GM21619 (cell line): ENCODE data around the gene GPC5.
"Not testable (repeated sequence)": the region's sequence is repeated elsewhere in the genome, so short reads cannot be mapped to it uniquely, and the experiment has no call there.

ENCODE experiments used
- ATAC-seq: cut with Tn5 transposase; IDR thresholded peaks from one replicate; pipeline ENCODE4 v1.9.1; 2021; ENCODE audit not compliant: unreplicated experiment

GPC5 gene

DNA sequence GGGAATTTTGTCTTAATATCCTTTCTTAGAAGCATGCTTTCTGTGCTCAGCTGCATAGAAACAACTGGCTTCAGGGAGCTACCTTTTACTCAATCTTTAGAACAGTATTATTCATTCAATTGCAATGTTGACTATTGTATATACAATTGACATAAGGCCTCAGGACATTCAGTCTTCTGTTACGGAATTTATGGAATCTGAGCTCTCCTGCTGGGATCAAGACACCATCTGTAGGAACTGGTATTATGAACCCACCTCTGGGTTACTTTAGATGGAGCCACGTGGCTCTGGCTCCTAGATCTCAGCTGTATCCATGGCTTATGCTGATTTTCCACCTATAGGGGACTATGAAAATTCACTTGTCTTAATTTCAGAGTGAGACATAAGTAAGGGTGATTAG, 1112.0 kb downstream of the GPC5 start:
- ATAC-seq = no peak

DNA sequence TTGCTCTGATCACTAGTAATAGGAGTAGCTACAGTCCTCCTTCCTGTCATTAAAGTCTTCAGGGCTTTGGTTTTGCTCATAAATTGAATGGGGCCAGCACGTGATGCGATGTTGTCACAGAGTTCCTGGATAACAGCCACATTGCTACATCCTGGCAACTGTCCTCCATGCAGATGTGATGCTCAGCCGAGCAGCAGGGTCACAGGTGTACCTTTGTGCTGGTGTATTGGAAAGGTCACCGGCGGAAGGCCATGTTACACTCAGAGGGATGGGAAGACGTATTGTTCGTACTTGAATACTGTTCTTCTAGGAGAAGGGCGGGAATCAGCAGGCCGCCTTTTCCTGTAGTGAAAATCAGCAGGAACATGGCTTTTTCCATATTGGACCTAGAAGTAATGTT, 1114.4 kb downstream of the GPC5 start:
- no peak for ATAC-seq

DNA sequence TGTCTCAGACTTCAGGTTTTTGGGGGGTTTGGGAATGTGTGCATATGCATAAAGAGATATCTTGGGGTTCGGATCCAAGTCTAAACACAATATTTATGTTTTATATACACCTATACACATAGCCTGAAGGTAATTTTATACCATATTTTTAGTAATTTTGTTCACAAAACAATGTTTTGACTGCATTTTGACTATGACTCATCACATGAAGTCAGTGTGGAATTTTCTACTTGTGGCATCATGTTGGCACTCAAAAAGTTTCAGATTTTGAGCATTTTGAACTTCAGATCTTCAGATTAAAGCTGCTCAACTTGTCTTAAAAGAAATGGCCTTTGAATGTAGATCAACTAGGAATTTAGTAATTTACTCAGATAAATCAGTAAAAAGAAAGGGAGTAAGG, 1115.3 kb downstream of the GPC5 start:
- no peak for ATAC-seq

DNA sequence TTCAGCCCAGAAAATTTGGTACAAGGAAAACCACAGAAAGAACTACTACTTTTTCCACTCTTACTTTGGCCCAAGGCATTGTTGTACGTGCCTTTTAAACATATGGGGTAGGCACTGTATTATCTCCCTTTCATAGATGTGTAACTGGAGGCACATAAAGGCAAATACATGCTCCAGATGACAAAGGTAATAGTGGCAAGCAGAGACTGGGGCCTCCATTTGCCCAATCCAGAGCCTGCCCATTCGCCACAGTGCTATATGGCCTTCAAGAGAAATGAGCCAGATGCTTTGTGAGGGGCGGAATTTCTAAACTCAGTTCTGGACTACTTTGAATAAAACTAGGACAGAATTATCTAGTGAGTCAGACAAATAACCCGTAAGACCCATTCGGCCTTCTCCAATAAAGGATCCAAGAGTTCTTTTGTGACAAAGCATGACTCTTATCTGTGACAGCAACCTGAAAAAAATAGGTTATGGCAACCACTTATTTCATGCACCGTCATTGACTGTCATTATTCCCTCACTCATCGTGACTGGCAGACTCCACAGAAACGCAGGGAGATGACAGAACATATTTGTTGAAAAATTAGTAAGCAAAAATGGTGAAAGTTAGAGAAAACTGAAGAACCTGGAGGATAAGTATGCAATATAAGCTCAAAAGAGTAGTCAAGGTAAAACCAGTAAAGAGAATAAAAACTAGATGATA, 1116.2 kb downstream of the GPC5 start:
- no peak for ATAC-seq

DNA sequence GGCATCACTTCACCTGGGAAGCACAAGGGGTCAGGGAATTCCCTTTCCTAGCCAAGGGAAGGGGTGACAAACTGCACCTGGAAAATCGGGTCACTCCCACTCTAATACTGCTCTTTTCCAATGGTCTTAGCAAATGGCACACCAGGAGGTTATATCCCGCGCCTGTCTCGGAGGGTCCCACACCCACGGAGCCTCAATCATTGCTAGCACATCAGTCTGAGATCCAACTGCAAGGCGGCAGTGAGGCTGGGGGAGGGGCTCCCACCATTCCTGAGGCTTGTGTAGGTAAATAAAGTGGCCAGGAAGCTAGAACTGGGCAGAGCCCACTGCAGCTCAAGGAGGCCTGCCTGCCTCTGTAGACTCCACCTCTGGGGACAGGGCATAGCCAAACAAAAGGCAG, 1118.5 kb downstream of the GPC5 start:
- ATAC-seq = not testable (repeated sequence)

DNA sequence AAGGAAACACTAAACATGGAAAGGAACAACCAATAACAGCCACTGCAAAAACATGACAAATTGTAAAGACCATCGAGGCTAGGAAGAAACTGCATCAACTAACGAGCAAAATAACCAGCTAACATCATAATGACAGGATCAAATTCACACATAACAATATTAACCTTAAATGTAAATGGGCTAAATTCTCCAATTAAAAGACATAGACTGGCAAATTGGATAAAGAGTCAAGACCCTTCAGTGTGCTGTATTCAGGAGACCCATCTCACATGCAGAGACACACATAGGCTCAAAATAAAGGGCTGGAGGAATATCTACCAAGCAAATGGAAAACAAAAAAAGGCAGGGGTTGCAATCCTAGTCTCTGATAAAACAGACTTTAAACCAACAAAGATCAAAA, 1120.2 kb downstream of the GPC5 start:
- ATAC-seq = not testable (repeated sequence)

DNA sequence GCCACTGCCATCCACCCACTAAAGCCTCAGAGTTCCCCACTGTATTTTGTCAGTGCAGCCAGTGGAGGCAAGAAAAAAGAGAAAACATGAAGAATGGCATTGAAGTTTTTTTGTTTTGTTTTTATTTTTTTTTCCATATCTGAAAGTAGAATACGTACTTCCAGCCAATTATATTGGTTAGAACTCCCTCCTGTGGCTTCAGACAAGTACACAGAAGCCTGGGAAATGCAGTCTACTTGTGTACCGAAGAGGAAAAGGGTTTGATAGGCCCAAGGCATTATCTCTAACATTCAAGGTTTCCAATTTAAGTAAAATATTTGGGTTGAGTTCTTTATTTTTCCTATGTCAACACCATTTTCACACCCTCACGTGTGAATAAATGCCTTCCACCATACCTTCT, 1131.9 kb downstream of the GPC5 start:
- no peak for ATAC-seq

DNA sequence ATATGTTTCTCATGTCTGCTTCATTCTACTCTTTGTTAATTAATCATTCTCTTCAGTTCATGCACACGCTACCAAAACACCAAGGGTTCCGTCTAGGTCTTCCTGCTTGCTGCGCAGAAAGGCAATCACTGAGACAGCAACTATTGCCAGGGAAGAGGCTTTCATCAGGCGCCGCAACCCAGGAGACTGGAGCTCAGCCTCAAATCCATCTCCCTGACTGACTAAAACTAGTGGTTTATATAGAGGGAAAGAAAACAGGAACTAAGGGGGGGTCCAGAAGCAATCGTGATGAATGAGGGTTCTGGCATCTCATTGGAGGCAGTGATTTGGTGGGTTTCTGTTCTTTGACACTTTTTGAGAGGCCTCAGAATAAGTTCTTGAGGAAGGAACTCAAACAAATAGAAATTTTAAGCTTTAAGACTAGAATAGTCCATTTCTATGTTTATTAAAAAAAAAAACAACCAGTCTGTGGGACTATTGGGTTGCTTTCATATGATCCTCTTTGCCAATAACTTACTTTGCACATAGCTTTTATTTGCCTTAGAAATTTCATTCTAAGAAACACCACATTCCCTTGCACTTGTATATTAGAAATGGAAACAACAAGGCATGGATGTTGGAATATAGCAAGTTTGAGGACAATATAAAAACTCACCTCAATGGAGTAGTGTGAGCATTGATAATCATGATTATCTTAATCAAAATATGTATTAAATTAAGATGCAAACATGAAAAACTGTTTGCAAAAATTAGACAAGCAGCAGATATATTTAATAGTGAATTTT, 1137.0 kb downstream of the GPC5 start:
- no peak for ATAC-seq

DNA sequence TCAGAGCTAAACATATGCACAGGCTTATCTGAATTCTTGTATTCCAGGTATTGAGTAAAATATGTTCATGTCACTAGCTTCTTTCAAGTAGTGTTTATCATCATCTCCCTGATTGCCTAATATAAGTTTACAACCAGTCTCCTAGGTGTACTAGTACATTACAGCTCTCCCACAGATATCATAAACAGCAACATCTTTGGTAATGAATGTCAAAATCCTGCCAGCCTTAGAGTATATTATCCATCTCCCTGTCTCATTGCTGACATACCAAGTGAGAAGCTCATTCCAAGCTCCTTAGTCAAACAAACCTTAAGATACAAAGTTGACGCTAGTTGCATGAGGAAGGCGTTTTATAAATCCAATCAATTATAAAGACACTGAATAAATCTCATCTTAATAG, 1139.0 kb downstream of the GPC5 start:
- no peak for ATAC-seq

DNA sequence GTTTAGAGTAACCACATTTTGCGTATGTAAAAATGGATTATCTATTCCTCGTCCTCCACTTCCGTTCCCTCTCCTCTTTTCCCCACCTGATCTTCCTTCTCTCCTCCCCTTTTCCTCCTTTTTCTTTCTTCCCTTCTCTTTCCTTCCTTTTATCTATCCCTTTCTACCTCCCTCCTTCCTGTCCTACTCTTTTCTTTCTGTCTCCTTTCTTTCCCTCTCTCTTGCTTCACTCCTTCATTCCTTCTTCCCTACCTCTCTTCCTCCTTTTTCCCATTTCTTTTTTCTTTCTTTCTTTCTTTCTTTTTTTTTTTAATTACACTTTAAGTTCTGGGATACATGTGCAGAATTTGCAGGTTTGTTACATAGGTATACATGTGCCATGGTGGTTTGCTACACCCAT, 1139.7 kb downstream of the GPC5 start:
- ATAC-seq = no peak

DNA sequence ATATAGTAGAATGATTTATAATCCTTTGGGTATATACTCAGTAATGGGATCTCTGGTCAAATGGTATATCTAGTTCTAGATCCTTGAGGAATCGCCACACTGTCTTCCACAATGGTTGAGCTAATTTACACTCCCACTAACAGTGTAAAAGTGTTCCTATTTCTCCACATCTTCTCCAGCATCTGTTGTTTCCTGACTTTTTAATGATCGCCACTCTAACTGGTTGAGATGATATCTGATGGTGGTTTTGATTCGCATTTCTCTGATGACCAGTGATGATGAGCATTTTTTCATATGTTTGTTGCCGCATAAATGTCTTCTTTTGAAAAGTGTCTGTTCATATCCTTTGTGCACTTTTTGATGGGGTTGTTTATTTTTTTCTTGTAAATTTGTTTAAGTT, 1140.7 kb downstream of the GPC5 start:
- ATAC-seq = not testable (repeated sequence)

DNA sequence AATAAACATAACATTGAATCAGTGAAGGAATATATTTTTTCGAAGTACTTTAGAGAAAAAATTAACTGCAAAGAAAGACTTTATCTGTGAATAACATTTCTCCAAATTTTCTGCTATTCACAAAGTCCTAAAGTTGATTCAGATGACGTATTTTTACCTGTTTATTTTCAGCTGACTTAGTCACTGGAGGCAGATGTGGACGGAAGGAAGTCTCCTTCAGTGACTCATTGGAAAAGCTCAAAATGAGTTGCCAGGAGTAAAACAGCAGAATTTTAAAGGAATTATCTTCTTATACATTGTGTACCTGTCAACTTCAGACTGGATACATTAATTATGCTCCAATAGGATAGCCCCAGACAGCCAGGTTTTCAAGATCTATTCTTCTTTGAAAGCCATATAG, 1148.8 kb downstream of the GPC5 start:
- no peak for ATAC-seq

DNA sequence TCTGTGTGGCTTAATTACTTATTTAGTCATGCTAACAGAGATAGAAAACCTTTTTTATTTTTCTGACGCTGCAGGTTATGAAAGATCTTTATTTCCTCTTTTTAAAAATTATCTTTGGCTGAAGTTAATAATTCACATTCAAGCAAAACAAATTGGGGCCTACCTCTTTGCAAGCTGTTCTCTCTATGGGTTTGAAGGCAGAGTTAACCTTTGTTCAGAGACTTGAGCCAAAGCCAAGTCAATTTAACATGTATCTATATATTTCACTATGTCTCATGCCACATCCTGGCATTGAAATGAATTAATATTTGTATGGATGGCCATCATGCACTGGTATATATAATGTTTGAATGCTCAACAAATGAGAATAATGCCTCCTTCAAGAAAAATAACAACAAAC, 1150.9 kb downstream of the GPC5 start:
- ATAC-seq = no peak

DNA sequence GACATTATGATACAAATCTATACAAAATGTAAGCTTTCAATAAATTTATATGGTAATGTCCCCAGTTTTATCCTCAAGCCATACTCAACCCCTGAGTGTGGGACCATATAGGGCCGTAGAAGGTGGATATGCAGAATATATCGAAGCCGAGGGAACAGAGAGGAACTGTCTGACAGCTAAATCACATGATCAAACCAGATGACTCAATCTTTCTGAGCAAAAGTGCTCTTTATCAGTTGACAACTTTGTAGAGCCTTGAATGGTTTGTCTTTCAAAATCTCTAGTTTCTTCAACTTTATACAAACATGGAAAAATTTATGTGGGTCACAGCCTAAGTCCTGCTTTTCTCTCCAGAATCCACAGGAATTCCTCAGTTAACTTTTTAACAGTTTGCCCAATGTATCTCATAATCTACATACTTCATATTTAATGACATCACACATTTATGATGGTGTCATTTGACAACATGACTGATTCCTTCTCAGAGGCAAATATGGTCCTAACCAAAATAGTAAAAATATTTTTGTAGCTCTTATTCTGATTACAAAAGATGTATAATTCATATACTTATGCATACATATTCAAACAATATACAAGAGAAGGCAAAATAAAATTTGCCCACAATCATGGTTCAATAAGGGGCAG, 1155.2 kb downstream of the GPC5 start:
- ATAC-seq = no peak

DNA sequence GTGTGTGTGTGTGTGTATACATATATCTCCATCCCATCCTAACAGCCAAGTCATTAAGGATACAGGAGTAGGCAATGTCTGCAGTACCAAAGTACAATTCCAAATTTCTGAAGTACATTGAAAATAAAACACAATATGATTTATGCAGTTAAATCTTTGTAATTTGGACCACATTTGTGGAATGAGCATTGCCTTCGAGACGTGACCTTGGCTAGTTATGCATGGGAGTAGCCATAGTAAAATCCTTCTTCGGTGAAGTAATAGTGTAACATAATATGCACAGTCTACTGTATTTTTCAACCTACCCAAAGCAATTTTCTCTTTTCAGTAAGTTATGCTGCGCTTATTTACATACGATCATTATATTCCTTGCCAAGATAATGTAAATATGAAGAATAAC, 1162.5 kb downstream of the GPC5 start:
- ATAC-seq = no peak

DNA sequence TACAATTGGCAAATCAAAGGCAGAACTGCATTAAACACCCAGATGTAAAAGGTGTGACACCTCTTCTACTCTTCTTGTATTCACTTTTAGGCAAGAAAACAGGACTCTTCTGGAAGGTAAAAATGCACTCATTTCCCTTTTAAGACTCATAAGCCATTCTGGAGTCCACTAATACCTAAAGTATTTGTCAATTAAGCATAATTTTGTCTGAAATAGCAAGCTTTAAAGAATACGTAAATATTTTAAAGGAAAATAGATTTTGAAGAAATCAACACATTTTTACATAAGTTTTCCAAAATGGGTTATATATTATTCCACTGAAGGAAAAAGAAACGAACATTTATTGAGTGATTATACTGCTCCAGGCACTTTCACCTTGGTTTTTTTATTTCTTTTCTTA, 1166.5 kb downstream of the GPC5 start:
- ATAC-seq = no peak

DNA sequence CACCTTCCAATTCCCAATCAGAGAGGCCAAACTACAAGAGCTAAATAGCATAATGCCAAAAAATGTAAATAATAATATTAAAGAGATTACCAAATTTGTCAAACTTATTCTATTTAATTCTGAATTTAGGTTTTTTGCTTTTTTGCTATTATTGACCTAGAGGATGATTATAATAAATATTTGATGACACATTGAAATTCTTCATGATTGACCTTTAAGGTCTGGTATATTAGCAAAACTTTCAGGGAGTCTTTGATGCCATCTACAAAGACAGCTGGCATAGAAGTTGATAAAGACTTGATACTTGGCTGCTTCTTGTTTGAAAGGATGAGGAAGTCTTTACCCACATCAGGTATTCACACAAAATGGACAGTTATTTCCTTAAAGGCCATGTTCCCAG, 1168.3 kb downstream of the GPC5 start:
- ATAC-seq = no peak

DNA sequence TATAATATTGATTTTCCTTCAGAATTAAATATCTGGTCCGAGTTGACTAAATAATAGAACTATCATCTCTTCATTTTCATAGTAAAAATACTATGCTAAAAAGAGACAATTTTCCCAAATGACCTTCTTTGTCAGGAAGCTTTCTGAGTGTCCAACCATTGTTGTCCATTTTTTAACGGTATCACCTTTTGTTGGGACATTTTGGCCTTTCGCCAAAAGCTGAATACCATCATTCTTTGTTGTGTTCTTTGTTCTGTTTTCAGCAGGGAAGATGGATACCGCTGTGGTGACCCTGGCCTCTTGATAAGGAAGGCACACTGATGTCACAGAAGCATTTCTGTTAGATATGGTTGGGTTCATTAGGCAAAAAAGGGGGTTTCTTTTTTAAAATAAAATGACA, 1173.8 kb downstream of the GPC5 start:
- no peak for ATAC-seq

DNA sequence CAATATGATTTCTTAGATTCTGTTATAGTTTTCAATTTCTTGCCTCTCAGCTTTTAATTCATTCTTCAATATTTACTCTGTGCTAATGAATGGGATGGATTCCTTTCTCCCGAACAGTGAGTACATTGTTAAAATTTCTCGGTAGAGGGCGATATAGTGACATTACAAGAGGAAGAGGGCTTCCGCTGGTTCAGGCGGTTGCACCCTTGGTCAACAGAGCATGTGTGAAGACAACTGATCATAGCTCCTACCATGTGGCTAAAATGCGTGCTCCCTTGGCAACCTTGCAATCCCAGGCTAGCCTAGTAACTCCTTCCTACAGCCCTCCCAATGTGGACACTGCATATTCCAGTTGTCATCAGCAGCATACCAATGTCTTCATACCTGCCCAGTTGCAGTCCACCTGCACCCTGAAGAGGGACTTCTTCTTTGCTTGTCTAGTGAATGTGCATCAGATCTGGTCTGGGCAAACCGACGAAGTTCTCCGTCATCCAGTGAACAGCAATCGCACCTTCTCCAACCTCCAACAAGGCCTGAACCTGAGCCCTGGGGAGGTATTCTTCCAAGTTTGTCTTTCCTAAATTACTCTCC, 1175.1 kb downstream of the GPC5 start:
- no peak for ATAC-seq

DNA sequence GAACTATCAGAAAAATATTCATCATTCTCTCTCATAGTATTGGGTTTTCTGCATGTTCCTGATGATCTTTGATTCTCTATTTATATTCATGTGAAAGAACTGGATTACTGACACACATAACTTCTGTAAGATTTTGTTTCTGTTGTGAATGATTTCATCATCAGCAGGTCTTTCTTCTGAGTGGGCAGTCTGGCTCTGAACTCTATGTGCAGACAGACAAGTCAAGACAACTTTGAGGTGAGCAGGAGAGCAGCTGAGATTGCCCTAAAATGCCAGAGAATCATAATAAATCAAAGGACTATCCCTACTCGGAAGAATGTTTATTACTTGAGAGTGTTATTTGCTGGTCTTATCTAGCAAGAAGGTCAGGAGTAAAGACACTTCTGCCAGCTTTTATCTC, 1176.1 kb downstream of the GPC5 start:
- ATAC-seq = no peak

DNA sequence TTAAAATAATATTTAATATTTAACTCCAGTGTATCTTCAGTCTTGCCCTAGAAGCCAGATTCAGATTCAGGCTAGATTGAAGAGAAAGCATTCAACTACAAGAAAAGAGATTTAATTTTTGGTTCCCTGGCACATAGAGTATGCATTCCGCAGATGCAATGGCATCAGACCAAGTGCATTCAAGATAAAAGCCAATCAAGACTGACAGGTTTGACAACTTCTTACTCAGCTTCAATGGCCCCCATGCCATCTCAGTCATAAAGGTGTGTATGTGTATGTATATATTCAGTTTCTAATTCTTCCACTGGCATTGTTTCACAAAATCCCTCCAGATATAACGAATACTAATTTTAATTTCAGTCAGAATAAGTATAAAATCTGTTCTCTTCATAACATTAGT, 1177.4 kb downstream of the GPC5 start:
- ATAC-seq = no peak

DNA sequence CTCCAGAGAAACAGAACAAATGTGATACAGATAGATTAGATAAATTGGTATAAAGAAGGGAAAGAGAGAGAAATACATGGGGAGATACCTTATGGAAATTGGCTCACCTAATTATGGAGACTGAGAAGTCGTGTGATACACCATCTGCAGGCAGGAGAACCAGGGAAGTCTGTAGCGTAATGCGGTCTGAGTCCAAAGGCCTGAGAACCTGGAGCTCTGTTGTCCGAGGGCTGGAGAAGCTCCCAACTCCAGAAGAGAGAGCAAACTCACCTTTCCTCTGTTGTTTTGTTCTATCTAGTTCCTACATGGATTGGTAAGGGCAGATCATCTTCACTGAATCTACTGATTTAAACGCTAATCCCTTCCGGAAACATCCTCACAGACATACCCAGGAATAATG, 1179.9 kb downstream of the GPC5 start:
- ATAC-seq = no peak
